CD4-positive, alpha-beta T cell treated with Interleukin-6 at 100 ng/mL for 8 hours (primary cell): ENCODE data around the gene ARHGAP21.
"Not testable (repeated sequence)": the region's sequence is repeated elsewhere in the genome, so short reads cannot be mapped to it uniquely, and the experiment has no call there.

Experiments used
- DNase-seq: peaks from one replicate; pipeline ENCODE4 v3.0.0-alpha.2; 2020; ENCODE audit warnings: mixed read lengths, low spot score

The ARHGAP21 gene

DNA sequence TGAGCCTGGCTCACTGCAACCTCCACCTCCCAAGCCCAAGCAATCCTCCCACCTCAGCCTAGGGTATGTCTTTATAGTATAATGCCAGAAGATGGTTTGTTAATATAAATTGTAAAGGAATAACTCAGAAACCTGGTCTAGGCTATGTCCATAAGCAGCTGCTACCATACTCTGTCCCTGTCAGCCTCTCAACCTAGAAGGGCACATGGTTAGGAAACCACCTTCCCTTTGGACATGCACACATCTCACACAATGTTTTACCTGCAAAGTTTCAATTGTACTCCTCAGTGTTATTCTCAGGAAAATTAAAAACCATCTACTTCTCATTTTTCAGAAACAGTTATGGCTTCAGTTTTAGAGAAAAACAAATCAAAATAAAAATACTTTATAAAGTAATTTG lies 40.1 kb downstream of the ARHGAP21 start:
- DNase-seq = no peak

- DNase-seq = no peak
These were observed 42.1 kb downstream of the ARHGAP21 start for GRCh38 chr10:24681572-24682088.

DNA sequence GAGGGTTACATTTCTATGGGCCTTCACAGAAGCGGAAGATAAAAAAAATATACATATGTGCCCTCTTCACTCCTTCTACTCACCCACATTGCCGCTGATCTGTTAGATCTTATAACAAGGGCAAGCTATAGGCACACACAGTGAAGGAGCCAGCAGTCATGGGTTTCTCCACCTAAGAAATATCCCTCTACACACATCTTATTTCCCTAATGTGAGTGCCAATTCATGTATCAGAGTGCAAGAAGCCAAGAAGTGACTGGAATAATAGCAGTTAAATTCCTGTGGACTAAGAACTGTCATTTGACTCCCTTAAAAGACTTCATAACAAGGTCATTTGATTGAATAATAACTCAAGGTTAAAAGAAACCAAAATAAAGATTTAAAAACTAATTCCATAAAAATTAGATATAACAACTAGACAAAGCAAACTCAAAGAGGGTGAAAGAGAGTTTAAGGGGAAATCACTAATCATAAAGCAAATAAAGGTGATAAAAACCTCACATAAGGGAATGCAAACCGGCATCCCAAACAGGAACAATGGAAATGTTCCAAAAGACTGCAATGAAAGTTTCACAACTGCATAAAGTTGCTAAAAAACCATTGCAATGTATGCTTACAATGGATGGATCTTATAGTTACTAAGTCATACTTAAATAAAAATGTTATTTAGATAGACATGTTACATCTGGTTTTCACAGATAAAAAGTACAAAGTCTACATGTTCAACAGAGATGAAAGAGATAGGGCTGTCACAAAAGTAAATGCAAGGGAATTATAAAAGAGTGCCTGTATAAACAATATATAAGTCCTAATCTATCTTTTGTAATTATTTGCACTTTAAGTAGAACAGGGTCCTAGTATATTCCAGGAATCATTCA lies 42.8 kb downstream of the ARHGAP21 start:
- DNase-seq = no peak

GRCh38 chr10:24678757-24679156 lies 44.9 kb downstream of the ARHGAP21 start:
- no peak for DNase-seq

- no peak for DNase-seq
These were observed 48.6 kb downstream of the ARHGAP21 start for GRCh38 chr10:24674892-24675632.

DNA sequence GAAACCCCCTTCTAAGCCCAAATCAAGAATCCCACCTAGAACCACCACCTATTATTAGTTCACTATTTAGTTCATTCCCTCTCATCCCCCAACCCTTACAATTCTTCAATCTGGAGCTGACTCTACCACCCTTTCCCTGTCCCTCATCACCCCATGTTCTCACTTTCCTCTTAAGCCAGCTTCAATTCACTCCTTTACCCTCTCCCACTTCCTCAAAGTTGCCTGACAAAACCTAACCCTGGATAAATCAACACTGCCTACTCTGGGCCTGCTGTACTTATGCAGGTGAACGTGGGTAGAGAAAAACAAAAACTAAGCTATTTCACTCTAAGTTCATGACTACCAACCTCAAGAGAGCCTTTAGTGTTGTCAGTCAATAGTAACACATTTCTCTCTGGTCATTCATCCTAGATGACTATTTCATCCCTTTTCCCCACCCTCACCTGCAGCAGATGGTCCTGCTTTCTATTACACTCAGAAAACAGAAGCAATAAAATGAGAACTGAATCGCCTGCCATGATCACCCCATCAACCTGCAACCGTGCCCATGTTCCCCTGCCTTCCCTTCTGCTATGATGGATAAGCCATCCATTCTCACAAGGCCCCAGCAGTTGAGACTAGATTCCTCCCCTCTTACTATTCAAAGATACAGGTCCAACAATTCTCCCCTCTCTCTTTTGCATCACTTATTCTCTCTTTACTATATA lies 52.6 kb downstream of the ARHGAP21 start:
- DNase-seq = no peak

GRCh38 chr10:24669285-24669852 lies 54.3 kb downstream of the ARHGAP21 start:
- DNase-seq = no peak

GRCh38 chr10:24668247-24668646 lies 55.4 kb downstream of the ARHGAP21 start:
- no peak for DNase-seq

GRCh38 chr10:24664991-24665390 lies 58.7 kb downstream of the ARHGAP21 start:
- DNase-seq = no peak

- DNase-seq = no peak
These were observed 62.3 kb downstream of the ARHGAP21 start for GRCh38 chr10:24661376-24661775.

DNA sequence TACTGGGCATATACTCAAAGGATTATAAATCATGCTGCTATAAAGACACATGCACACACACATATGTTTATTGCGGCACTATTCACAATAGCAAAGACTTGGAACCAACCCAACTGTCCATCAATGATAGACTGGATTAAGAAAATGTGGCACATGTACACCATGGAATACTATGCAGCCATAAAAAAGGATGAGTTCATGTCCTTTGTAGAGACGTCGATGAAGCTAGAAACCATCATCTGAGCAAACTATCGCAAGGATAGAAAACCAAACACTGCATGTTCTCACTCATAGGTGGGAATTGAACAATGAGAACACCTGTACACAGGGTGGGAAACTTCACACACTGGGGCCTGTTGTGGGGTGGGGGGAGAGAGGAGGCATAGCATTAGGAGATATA lies 65.4 kb downstream of the ARHGAP21 start:
- not testable (repeated sequence) for DNase-seq

GRCh38 chr10:24656326-24656725 lies 67.4 kb downstream of the ARHGAP21 start:
- DNase-seq = not testable (repeated sequence)

DNA sequence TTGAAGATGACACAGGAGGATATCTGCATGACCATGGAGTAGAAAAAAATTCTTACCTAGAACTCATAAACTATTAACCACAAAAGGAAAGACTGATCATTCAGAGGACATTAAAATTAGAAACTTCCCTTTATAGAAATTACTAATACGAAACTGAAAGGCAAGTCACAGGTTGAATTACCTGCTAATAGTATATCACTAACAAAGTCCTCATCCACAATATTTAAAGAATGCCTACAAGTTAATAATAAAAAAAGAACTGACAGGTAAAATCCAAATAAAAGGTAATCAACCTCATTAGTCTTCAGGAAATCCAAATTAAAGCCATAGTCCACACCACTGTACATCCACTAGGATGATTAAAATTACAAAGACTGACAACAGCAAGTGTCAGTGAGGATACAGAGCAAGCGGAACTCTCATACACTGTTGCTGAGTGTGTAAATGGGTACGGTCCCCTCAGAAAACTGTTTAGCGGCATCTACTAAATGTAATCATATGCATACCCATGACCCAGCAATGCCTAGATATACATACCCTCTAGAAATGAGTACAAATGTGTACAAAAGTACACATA lies 71.2 kb downstream of the ARHGAP21 start:
- no peak for DNase-seq

GRCh38 chr10:24651923-24652322 lies 71.8 kb downstream of the ARHGAP21 start:
- no peak for DNase-seq

GRCh38 chr10:24650669-24651391 lies 72.9 kb downstream of the ARHGAP21 start:
- no peak for DNase-seq

- peak; percentile 31 for DNase-seq
These were observed 77.9 kb downstream of the ARHGAP21 start for GRCh38 chr10:24645784-24646183.

DNA sequence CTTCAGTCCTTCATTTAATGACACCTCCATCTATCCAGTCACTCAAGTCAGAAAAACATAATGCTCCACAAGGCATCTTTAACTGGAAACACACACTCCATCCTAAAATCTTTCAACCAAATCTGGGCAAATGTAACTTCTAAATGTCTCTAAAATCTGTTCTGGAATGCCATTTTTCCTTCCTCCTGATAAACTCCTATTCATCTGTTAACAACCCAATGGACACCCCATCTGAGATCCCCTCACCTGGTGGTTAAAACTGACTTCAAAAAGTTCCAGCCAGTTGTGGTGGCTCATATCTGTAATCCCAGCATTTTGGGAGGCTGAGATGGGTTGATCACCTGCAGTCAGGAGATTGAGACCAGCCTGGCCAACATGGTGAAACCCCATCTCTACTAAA lies 78.7 kb downstream of the ARHGAP21 start:
- no peak for DNase-seq

GRCh38 chr10:24643679-24644209 lies 79.9 kb downstream of the ARHGAP21 start:
- no peak for DNase-seq

DNA sequence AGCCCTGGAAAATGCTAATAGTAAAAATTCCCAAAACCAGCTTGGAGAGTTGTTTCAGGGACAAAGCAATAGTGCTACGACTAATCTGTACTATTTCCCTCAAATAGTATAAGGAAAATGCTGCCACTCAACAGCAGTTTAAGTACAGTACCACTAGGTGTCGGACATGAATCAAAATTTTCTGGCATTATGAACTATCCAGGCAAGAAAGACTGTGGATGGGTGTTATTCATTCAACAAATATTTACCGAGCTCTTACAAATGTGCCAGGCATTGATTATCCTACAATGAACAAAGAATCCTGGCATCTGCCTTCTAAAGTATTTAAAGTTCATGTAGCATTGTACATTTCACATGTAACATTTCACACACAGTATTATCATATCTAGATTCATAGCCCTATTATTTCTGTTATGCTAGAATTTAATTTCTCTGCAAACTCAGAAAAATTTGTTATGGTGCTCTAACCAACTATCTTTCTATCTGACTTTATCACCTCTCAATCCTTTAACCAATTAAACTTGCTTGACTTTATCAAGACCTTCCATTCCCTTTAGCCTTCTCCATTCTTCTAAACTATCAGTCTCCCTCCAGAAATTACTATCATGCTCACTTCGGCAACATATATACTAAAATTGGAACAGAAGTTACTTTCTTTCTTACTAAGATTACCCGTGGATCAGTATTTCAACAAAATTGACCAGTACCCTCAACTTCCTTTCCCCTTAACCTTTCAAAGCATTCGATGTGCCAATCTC lies 80.6 kb downstream of the ARHGAP21 start:
- DNase-seq = peak; percentile 62

GRCh38 chr10:24639124-24639523 lies 84.6 kb downstream of the ARHGAP21 start:
- no peak for DNase-seq
